IMR-90 (cell line): ENCODE results near the gene SEMA4F. TPM values are rescaled to one million over a fixed set of nuclear protein-coding genes. Genes with fewer than 3 reads are reported as not detected.

Experiments
- ATAC-seq: fragments of 200-7000 bp; cut with Tn5 transposase; 2 replicates; pipeline ENCODE4 v1.9.1; 2020; ENCODE audit warnings: low read depth, mild to moderate bottlenecking, moderate library complexity
- BruUV-seq: library from RNA; stranded (reverse); fragments of 400-500 nt; replicated peaks from 2 replicates; lab custom pipeline; 2021; lab: Mats Ljungman, UMichigan
- CTCF ChIA-PET: fragments of 300-600 bp; formaldehyde crosslinking; extraction: SDS; loops from one replicate; lab custom pipeline; 2021; ENCODE audit warnings: antibody characterized with exemption; lab: Yijun Ruan, JAX
- POLR2A ChIA-PET: fragments of 300-600 bp; sonication (Branson Sonifier 250); formaldehyde crosslinking; loops from one replicate; lab custom pipeline; 2022; ENCODE audit warnings: antibody characterized with exemption; ENCODE audit not compliant: unreplicated experiment; lab: Charles Lee
- DNase-seq: peaks from one replicate; pipeline ENCODE4 v3.0.0; 2013
- H2AFZ ChIP-seq: replicated peaks from 2 replicates; pipeline ENCODE3; 2013; ENCODE audit warnings: low read length, mild to moderate bottlenecking; ENCODE audit not compliant: poor library complexity
- H2AK5ac ChIP-seq: 2 replicates; pipeline ENCODE4 v1.6.1; 2013; ENCODE audit warnings: low read depth, low read length, inconsistent platforms
- H2AK9ac ChIP-seq: replicated peaks from 2 replicates; pipeline ENCODE3; 2013; ENCODE audit warnings: mild to moderate bottlenecking, low read depth, low read length, moderate library complexity; ENCODE audit not compliant: poor library complexity
- H2BK120ac ChIP-seq: 2 replicates; pipeline ENCODE4 v1.6.1; 2013; ENCODE audit warnings: low read depth, low read length, inconsistent platforms
- H2BK15ac ChIP-seq: 3 replicates; pipeline ENCODE4 v1.6.1; 2013; ENCODE audit warnings: low read depth, low read length, inconsistent platforms
- H2BK20ac ChIP-seq: 2 replicates; pipeline ENCODE4 v1.6.1; 2013; ENCODE audit warnings: low read depth, mild to moderate bottlenecking, inconsistent platforms, low read length, moderate library complexity
- H2BK5ac ChIP-seq: 2 replicates; pipeline ENCODE4 v1.6.1; 2013; ENCODE audit warnings: mild to moderate bottlenecking, low read depth, low read length, inconsistent platforms; ENCODE audit not compliant: poor library complexity, severe bottlenecking
- H3K14ac ChIP-seq: replicated peaks from 2 replicates; pipeline ENCODE4 v1.6.1; 2013; ENCODE audit warnings: low read depth, low read length, inconsistent platforms
- H3K18ac ChIP-seq: 2 replicates; pipeline ENCODE4 v1.6.1; 2013; ENCODE audit warnings: low read depth, low read length, control low read depth
- H3K23ac ChIP-seq: 2 replicates; pipeline ENCODE4 v1.6.1; 2013; ENCODE audit warnings: low read depth, low read length, inconsistent platforms
- H3K27ac ChIP-seq: 2 replicates; pipeline ENCODE4 v1.5.1; 2013; ENCODE audit warnings: mild to moderate bottlenecking, control low read depth, low read length; ENCODE audit not compliant: insufficient read depth
- H3K27me3 ChIP-seq: 2 replicates; pipeline ENCODE4 v1.6.1; 2013; ENCODE audit warnings: low read length; ENCODE audit not compliant: control insufficient read depth, insufficient read depth
- H3K36me3 ChIP-seq: 2 replicates; pipeline ENCODE4 v1.6.1; 2013; ENCODE audit warnings: low read length, mixed read lengths; ENCODE audit not compliant: control insufficient read depth, insufficient read depth
- H3K4ac ChIP-seq: 2 replicates; pipeline ENCODE4 v1.6.1; 2013; ENCODE audit warnings: low read depth, low read length, inconsistent platforms
- H3K4me1 ChIP-seq: 2 replicates; pipeline ENCODE4 v1.6.1; 2013; ENCODE audit warnings: low read length, mixed read lengths; ENCODE audit not compliant: control insufficient read depth, insufficient read depth
- H3K4me2 ChIP-seq: 2 replicates; pipeline ENCODE4 v1.6.1; 2013; ENCODE audit warnings: low read depth, mild to moderate bottlenecking, control low read depth, low read length, moderate library complexity
- H3K4me3 ChIP-seq: 2 replicates; pipeline ENCODE4 v1.5.1; 2013; ENCODE audit warnings: low read depth, mild to moderate bottlenecking, control low read depth, low read length, moderate library complexity; ENCODE audit not compliant: insufficient read depth
- H3K56ac ChIP-seq: 2 replicates; pipeline ENCODE4 v1.6.1; 2013; ENCODE audit warnings: low read length, inconsistent platforms; ENCODE audit not compliant: insufficient read depth; ENCODE audit errors: extremely low read depth
- H3K79me1 ChIP-seq, 2 experiments: 2 replicates each; pipeline ENCODE4 v1.6.1; 2013; ENCODE audit warnings: low read length in 2 of 2, inconsistent platforms in 1 of 2, low read depth in 1 of 2
- H3K9ac ChIP-seq: 2 replicates; pipeline ENCODE4 v1.6.1; 2013; ENCODE audit warnings: low read depth, low read length, control low read depth
- H3K9me1 ChIP-seq: 2 replicates; pipeline ENCODE4 v1.6.1; 2013; ENCODE audit warnings: low read length, inconsistent platforms; ENCODE audit not compliant: insufficient read depth
- H3K9me3 ChIP-seq: 2 replicates; pipeline ENCODE4 v1.6.1; 2013; ENCODE audit warnings: low read length; ENCODE audit not compliant: control insufficient read depth, insufficient read depth
- H4K20me1 ChIP-seq: 2 replicates; pipeline ENCODE4 v1.6.1; 2013; ENCODE audit warnings: low read length, inconsistent platforms; ENCODE audit not compliant: insufficient read depth
- H4K5ac ChIP-seq: 2 replicates; pipeline ENCODE4 v1.6.1; 2013; ENCODE audit warnings: mild to moderate bottlenecking, low read depth, low read length, control low read depth
- H4K8ac ChIP-seq, 2 experiments: 2 replicates each; pipeline ENCODE4 v1.6.1; 2013; ENCODE audit warnings: low read depth in 2 of 2, low read length in 2 of 2, control low read depth in 1 of 2, inconsistent platforms in 1 of 2
- H4K91ac ChIP-seq: 2 replicates; pipeline ENCODE4 v1.6.1; 2013; ENCODE audit warnings: low read depth, low read length, inconsistent platforms; ENCODE audit not compliant: insufficient read depth
- BHLHE40 ChIP-seq: fragments of 150-350 bp; IDR thresholded peaks from 2 replicates; pipeline ENCODE4 v1.6.1; 2016; ENCODE audit warnings: mild to moderate bottlenecking, low read depth, low read length
- CEBPB ChIP-seq: IDR thresholded peaks from 2 replicates; pipeline ENCODE4 v1.6.1; 2012; ENCODE audit warnings: low read depth, low read length, improper control_type of control experiment
- CHD1 ChIP-seq: IDR thresholded peaks from 2 replicates; pipeline ENCODE4 v1.6.1; 2012; ENCODE audit warnings: low read depth, low read length, improper control_type of control experiment
- CTCF ChIP-seq: conservative IDR thresholded peaks from 2 replicates; pipeline ENCODE4 v1.5.1; 2012; ENCODE audit warnings: mild to moderate bottlenecking, low read depth, low read length, improper control_type of control experiment
- ELK1 ChIP-seq: fragments of 150-350 bp; IDR thresholded peaks from 2 replicates; pipeline ENCODE4 v1.6.1; 2016; ENCODE audit warnings: low read depth, mild to moderate bottlenecking, low read length, moderate library complexity, borderline replicate concordance
- FOS ChIP-seq: fragments of 150-350 bp; IDR thresholded peaks from 2 replicates; pipeline ENCODE4 v1.6.1; 2016; ENCODE audit warnings: low read depth, low read length
- MAFK ChIP-seq: IDR thresholded peaks from 2 replicates; pipeline ENCODE4 v1.6.1; 2012; ENCODE audit warnings: low read depth, low read length, improper control_type of control experiment
- MAZ ChIP-seq: IDR thresholded peaks from 2 replicates; pipeline ENCODE4 v1.6.1; 2012; ENCODE audit warnings: low read depth, mild to moderate bottlenecking, low read length, improper control_type of control experiment, moderate library complexity, borderline replicate concordance
- MXI1 ChIP-seq: IDR thresholded peaks from 2 replicates; pipeline ENCODE4 v1.6.1; 2012; ENCODE audit warnings: low read depth, mild to moderate bottlenecking, low read length, moderate library complexity, borderline replicate concordance
- NFE2L2 ChIP-seq: fragments of 150-350 bp; IDR thresholded peaks from 2 replicates; pipeline ENCODE4 v1.6.1; 2016; ENCODE audit warnings: low read depth, mild to moderate bottlenecking, low read length
- POLR2A ChIP-seq: IDR thresholded peaks from 2 replicates; pipeline ENCODE4 v1.6.1; 2012; ENCODE audit warnings: mild to moderate bottlenecking, low read depth, low read length
- RAD21 ChIP-seq: IDR thresholded peaks from 2 replicates; pipeline ENCODE4 v1.6.1; 2012; ENCODE audit warnings: low read length, improper control_type of control experiment
- RCOR1 ChIP-seq: IDR thresholded peaks from 2 replicates; pipeline ENCODE4 v1.6.1; 2012; ENCODE audit warnings: mild to moderate bottlenecking, low read length, improper control_type of control experiment; ENCODE audit not compliant: insufficient replicate concordance
- RFX5 ChIP-seq: IDR thresholded peaks from 2 replicates; pipeline ENCODE4 v1.8.0; 2012; ENCODE audit warnings: low read depth, mild to moderate bottlenecking, low read length, moderate library complexity
- SMC3 ChIP-seq: fragments of 150-350 bp; IDR thresholded peaks from 2 replicates; pipeline ENCODE4 v1.6.1; 2016; ENCODE audit warnings: low read depth, mild to moderate bottlenecking, antibody characterized with exemption, low read length, moderate library complexity
- USF2 ChIP-seq: fragments of 150-350 bp; IDR thresholded peaks from 2 replicates; pipeline ENCODE4 v1.6.1; 2017; ENCODE audit warnings: mild to moderate bottlenecking, antibody characterized with exemption, low read length, low read depth
- dilution Hi-C: fragments of 300-500 bp; cut with HindIII; formaldehyde crosslinking; loops from one replicate; pipeline ENCODE4 v1.14.3; 2018; ENCODE audit warnings: low sequenced_read_pairs; ENCODE audit not compliant: unreplicated experiment
- in situ Hi-C: fragments of 300-500 bp; cut with MboI; formaldehyde crosslinking; loops from 3 replicates; pipeline ENCODE4 v1.14.3; 2019; ENCODE audit warnings: low sequenced_read_pairs, inconsistent platforms, mixed read lengths
- intact Hi-C: fragments of 100-400 bp; cut with micrococcal nuclease; formaldehyde crosslinking; loops from 2 replicates; pipeline ENCODE4 v1.10.0; 2022
- polyA plus RNA-seq, 3 experiments: library from polyadenylated mRNA; depleted of rRNA; stranded (reverse); fragments of >200 nt; gene quantifications; 2 replicates each; pipeline ENCODE4 v1.2.3, GENCODE V29; 2012; ENCODE audit warnings: low replicate concordance in 1 of 3
- total RNA-seq: library from RNA; depleted of rRNA; stranded (reverse); fragments of >200 nt; gene quantifications from 2 replicates; pipeline ENCODE4 v1.2.3, GENCODE V29; 2012

SEMA4F gene
- total and polyA plus RNA-seq, 2 of the 4 experiments (the other 2 are of a cell fraction): 4.7 to 7.5 TPM

GRCh38 chr2:74682501-74682900 is 28.5 kb downstream of the SEMA4F start:
- dilution Hi-C loops: no loop called here
- H3K79me1 ChIP-seq: no peaks in the 10 kb centered on the region
- H3K9ac ChIP-seq: no peak overlapping the region
- H2BK5ac ChIP-seq: no peak overlapping the region
- no peak overlapping the region for H2AK9ac ChIP-seq
- H3K27me3 ChIP-seq: peaks cover under 1% of the 10 kb centered on the region; the same call in 1 of the 2 replicates
- no peak overlapping the region for H3K4ac ChIP-seq
- no peaks in the 10 kb centered on the region for H3K4me1 ChIP-seq
- no peak overlapping the region for H2AFZ ChIP-seq
- H3K36me3 ChIP-seq: peaks cover 3% of the 10 kb centered on the region; the same call in 1 of the 2 replicates
- in situ Hi-C loops: loop anchor here (25.0 kb wide), 2 partner anchors 730 to 930 kb away; no protein-coding TSS in a partner anchor
- no peak overlapping the region for H3K14ac ChIP-seq
- no peak overlapping the region for H3K27ac ChIP-seq
- no peak overlapping the region for H3K56ac ChIP-seq
- ATAC-seq: no peak
- H3K18ac ChIP-seq: no peak overlapping the region
- no peak overlapping the region for H3K4me2 ChIP-seq
- H2BK15ac ChIP-seq: no peak overlapping the region
- H3K9me1 ChIP-seq: 0 out of 2 replicates have a peak, but pooled peaks cover 4% of the 10 kb centered on the region
- H2BK20ac ChIP-seq: no peak overlapping the region
- TF ChIP-seq CTCF: no peak
- TF ChIP-seq MXI1: no peak
- TF ChIP-seq MAZ: no peak
- TF ChIP-seq USF2: no peak
- TF ChIP-seq RCOR1: no peak
- no peak for TF ChIP-seq SMC3
- no peak for TF ChIP-seq NFE2L2
- no peak for TF ChIP-seq RFX5
- TF ChIP-seq BHLHE40: no peak
- TF ChIP-seq ELK1: no peak
- TF ChIP-seq CHD1: no peak
- no peak for TF ChIP-seq POLR2A
- TF ChIP-seq MAFK: no peak
- TF ChIP-seq CEBPB: no peak
- no peak for TF ChIP-seq RAD21
- no peak for TF ChIP-seq FOS
- no peak overlapping the region for H4K8ac ChIP-seq
- H4K20me1 ChIP-seq: no peaks in the 10 kb centered on the region
- intact Hi-C loops: no loop called here
- no TSS peak for BruUV-seq
- ChIA-PET CTCF (no interaction called here), POLR2A (no interaction called here)
- no peak overlapping the region for H2AK5ac ChIP-seq
- H4K5ac ChIP-seq: no peak overlapping the region
- no peak overlapping the region for H3K23ac ChIP-seq
- no peaks in the 10 kb centered on the region for H3K9me3 ChIP-seq
- no peak overlapping the region for H4K91ac ChIP-seq
- no peak overlapping the region for H3K4me3 ChIP-seq
- DNase-seq: no peak
- no peak overlapping the region for H2BK120ac ChIP-seq
